ENCODE data around the gene VTI1A.

The VTI1A gene

DNA sequence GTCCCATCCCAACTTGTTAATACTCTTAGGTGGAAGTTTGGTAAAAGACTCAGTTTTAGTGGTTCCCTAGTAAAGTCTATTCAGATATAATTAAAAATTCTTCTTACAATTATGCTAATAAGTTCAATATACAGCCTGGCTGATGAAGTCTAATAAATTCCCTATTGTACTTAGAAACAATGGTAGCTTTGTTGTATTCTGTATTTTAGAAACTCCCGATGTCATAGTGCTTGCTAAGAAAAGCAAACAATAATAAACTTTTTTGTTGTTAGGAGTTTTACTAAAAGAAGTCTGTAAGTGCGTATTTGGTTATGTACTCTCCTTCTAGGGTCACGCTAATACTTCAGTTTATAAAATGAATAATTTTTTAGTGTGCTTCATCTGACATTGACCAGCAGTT lies 206.8 kb downstream of the VTI1A start:
- no peak for DNase-seq (ENCODE audit: low read depth)
- no peak overlapping the region for H3K4me3 ChIP-seq (ENCODE audit: control insufficient read depth, low read depth, low read length)
- TF ChIP-seq, protein P1, sequence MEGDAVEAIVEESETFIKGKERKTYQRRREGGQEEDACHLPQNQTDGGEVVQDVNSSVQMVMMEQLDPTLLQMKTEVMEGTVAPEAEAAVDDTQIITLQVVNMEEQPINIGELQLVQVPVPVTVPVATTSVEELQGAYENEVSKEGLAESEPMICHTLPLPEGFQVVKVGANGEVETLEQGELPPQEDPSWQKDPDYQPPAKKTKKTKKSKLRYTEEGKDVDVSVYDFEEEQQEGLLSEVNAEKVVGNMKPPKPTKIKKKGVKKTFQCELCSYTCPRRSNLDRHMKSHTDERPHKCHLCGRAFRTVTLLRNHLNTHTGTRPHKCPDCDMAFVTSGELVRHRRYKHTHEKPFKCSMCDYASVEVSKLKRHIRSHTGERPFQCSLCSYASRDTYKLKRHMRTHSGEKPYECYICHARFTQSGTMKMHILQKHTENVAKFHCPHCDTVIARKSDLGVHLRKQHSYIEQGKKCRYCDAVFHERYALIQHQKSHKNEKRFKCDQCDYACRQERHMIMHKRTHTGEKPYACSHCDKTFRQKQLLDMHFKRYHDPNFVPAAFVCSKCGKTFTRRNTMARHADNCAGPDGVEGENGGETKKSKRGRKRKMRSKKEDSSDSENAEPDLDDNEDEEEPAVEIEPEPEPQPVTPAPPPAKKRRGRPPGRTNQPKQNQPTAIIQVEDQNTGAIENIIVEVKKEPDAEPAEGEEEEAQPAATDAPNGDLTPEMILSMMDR (IDR thresholded peaks at IDR 0.05; ENCODE audit: control insufficient read depth, insufficient read depth, low read depth, low read length, missing control alignments) = no peak

DNA sequence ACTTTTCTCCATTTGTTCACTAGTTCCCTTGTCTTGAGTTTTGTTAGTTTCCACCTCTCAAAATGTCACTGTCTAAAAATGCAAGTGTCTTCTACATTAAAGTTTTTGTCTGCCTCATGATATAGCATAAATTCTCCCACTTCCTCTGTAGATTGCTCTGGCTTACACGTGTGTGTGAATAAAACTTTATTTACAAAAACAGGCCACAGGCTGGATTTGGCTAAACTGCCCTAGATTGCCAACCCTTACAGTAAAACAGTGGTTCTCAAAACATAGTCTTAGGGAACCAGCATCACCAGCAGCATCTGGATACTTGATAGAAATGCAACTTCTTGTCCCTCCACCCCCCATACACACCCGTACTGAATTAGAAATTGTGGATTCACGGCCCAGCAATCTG lies 207.8 kb downstream of the VTI1A start:
- no peak for DNase-seq (ENCODE audit: low read depth)
- H3K4me3 ChIP-seq (ENCODE audit: control insufficient read depth, low read depth, low read length) = no peak overlapping the region
- TF ChIP-seq, protein P1 (IDR thresholded peaks at IDR 0.05; ENCODE audit: control insufficient read depth, insufficient read depth, low read depth, low read length, missing control alignments) = no peak

DNA sequence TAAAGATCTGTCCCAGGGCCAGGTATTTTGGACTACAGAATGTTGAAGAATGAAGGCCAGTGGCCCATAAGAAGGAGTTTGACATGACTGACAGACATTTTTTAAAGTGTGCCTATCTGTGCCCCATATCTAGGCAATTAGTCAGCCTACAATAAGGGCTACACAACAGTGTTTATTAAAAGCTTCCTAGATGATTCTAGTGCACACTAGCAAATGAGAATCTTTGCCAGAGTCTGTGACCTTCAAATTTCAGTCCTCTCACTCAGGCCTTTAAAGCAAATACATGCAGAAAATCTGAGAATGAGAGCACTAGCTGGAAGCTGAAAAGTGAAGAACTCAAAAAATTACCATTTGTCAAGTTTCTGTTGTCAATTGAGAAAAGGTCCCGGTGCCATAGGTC lies 208.7 kb downstream of the VTI1A start:
- no peak for DNase-seq (ENCODE audit: low read depth)
- TF ChIP-seq, protein P1 (IDR thresholded peaks at IDR 0.05; ENCODE audit: control insufficient read depth, insufficient read depth, low read depth, low read length, missing control alignments) = no peak
- no peak overlapping the region for H3K4me3 ChIP-seq (ENCODE audit: control insufficient read depth, low read depth, low read length)

DNA sequence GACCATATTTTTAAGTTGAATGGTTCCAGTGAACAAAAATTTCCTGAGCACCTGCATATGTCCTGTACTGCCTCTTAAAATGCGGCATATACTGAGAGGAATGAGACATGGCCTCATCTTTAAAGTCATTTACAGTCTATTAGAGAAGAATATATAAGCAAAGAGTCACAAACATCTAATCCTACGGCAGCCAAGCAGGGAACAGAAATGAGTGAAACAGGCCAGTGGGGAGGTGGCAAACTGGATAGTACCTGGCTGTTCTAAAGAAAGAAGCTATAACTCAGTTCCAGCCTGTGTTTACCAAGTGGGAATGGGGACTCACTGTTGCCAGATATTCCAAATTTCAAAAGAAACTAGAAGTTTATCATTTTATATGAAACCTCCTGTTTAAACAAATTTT lies 211.4 kb downstream of the VTI1A start:
- TF ChIP-seq, protein P1 (IDR thresholded peaks at IDR 0.05; ENCODE audit: control insufficient read depth, insufficient read depth, low read depth, low read length, missing control alignments) = no peak
- no peak overlapping the region for H3K4me3 ChIP-seq (ENCODE audit: control insufficient read depth, low read depth, low read length)
- no peak for DNase-seq (ENCODE audit: low read depth)

DNA sequence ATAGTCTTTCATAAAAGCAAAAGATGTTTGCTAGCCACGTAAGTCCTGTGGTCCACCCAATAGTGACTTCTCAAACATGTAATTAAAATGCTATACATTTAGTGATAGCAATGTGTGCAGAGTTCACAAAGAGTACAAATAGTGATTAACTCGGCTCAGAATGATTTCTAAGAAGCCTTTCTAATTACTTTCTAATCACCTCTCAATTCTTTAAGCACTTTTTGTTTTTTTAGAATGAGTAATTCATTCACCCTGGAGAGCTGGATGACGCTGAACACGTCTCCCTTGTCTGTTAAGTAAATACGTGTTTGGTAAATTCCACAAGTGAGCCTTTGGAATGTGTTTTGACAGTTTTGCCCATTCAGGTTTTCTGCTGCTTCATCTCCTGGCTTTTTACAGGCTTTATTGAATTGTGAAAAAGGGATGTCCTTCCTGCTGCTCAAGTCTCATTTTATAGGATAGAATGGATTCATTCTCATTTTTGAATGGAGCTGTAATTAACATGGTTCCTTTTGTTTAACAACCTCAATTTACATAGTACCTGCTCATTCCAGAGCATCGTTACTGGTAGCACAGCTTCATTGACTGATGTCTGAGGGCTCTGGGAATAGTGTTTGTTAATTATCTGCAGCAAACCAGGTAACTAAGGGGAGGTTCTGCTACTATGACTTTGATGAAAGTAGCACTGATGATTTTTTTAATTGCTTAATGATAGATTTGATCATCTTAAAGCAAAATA lies 212.1 kb downstream of the VTI1A start:
- DNase-seq (ENCODE audit: low read depth) = no peak
- H3K4me3 ChIP-seq (ENCODE audit: control insufficient read depth, low read depth, low read length) = no peak overlapping the region
- TF ChIP-seq, protein P1 (IDR thresholded peaks at IDR 0.05; ENCODE audit: control insufficient read depth, insufficient read depth, low read depth, low read length, missing control alignments) = no peak

DNA sequence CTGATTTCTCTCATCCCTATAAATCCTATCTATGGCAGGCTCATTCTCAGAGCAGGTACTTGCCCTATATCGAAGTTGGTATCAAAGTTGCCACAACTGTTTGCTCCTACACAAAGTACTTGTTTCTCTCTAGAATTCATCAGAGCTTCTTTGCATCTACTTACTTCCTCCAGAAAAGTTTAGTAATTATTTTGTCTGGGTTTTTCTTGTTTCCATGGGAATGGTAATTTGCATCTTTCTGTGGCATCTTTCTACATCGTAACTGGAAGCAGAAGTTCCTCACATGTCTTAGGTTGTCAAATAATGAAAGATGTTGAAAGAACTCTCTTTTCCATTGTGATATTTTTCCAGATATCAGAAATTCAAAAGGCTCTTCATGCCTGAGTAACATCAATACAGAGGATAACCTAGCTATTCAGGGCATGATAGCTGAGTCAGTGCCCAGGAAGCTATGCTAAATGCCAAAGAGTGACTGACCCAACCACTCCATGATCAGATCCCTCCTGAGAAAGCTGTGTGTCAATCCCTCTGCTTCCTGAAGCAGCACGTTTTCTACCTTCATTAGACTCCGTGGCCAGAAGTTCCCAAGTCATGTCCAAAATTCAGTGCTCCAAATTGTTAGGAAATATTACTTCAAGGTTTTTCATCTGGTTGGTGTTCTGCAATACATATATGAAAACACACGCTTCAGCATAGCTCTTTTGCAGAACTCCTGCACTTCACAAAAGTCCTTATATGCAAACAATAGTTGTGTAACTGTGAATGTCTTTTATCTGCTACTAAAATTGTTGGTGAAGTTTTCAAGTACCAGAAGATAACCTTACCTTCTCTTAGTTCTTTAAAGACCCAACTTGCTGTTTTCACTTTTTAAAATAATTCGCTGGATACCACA lies 216.5 kb downstream of the VTI1A start:
- H3K4me3 ChIP-seq (ENCODE audit: control insufficient read depth, low read depth, low read length) = no peak overlapping the region
- TF ChIP-seq, protein P1 (IDR thresholded peaks at IDR 0.05; ENCODE audit: control insufficient read depth, insufficient read depth, low read depth, low read length, missing control alignments) = no peak
- DNase-seq (ENCODE audit: low read depth) = peak; percentile 25
